ENCODE measurements around the gene PPP1R3C. TPM values are rescaled to one million over a fixed set of nuclear protein-coding genes. Genes with fewer than 3 reads are reported as not detected.
A peak's percentile ranks its signal among the peaks of the same experiment; 100 is the strongest.

Gene PPP1R3C
- total RNA-seq, 1 donor from 2014 or later = 6.4 TPM

GRCh38 chr10:91643700-91644099 lies 10.8 kb upstream of the PPP1R3C start:
- no peaks in the 10 kb centered on the region for H3K9me3 ChIP-seq (ENCODE audit: low read depth)
- H3K27me3 ChIP-seq = no peaks in the 10 kb centered on the region
- no peaks in the 10 kb centered on the region for H3K4me1 ChIP-seq
- no peak overlapping the region for H3K9ac ChIP-seq
- no peaks in the 10 kb centered on the region for H3K36me3 ChIP-seq
- no peaks in the 10 kb centered on the region for H3K27me3 Mint-ChIP-seq (ENCODE audit: insufficient read depth, low read depth)
- no peak overlapping the region for H3K4me3 ChIP-seq
- TF ChIP-seq EZH2 (IDR thresholded peaks at IDR 0.05) (no peak), EZH2phosphoT487 (IDR thresholded peaks at IDR 0.05) (no peak), CTCF (IDR thresholded peaks at IDR 0.05) (peak; percentile 52)
- no peaks in the 10 kb centered on the region for H3K36me3 Mint-ChIP-seq
- peak overlapping the region; percentile 12 for H2AFZ ChIP-seq (replicated peaks)
- no peaks in the 10 kb centered on the region for H3K79me2 ChIP-seq (ENCODE audit: low read depth)
- no peak overlapping the region for H3K4me3 Mint-ChIP-seq
- H3K9me3 Mint-ChIP-seq = peaks cover 4% of the 10 kb centered on the region
- no peak overlapping the region for H3K27ac Mint-ChIP-seq
- H3F3A ChIP-seq (ENCODE audit: low read depth) = no peaks in the 10 kb centered on the region
- DNase-seq (ENCODE audit: low spot score) = peak; percentile 29
- H3K4me1 Mint-ChIP-seq = no peaks in the 10 kb centered on the region
- no peak overlapping the region for H3K4me2 ChIP-seq
- H3K27ac ChIP-seq = no peak overlapping the region
- H4K20me1 ChIP-seq (ENCODE audit: low read depth) = no peaks in the 10 kb centered on the region

GRCh38 chr10:91642831-91643692 lies 10.2 kb upstream of the PPP1R3C start:
- no peaks in the 10 kb centered on the region for H3K79me2 ChIP-seq (ENCODE audit: low read depth)
- H3K27ac ChIP-seq = no peak overlapping the region
- DNase-seq (ENCODE audit: low spot score) = no peak
- H3K4me2 ChIP-seq = no peak overlapping the region
- no peaks in the 10 kb centered on the region for H3K27me3 Mint-ChIP-seq (ENCODE audit: insufficient read depth, low read depth)
- no peaks in the 10 kb centered on the region for H3K4me1 ChIP-seq
- H3K27me3 ChIP-seq = no peaks in the 10 kb centered on the region
- no peaks in the 10 kb centered on the region for H4K20me1 ChIP-seq (ENCODE audit: low read depth)
- no peak overlapping the region for H3K4me3 Mint-ChIP-seq
- TF ChIP-seq CTCF (IDR thresholded peaks at IDR 0.05) (no peak), EZH2 (IDR thresholded peaks at IDR 0.05) (no peak), EZH2phosphoT487 (IDR thresholded peaks at IDR 0.05) (no peak)
- peak overlapping the region; percentile 12 for H2AFZ ChIP-seq (replicated peaks)
- peaks cover 4% of the 10 kb centered on the region for H3K9me3 Mint-ChIP-seq
- no peak overlapping the region for H3K9ac ChIP-seq
- no peaks in the 10 kb centered on the region for H3K36me3 ChIP-seq
- no peaks in the 10 kb centered on the region for H3K9me3 ChIP-seq (ENCODE audit: low read depth)
- no peaks in the 10 kb centered on the region for H3F3A ChIP-seq (ENCODE audit: low read depth)
- H3K27ac Mint-ChIP-seq = no peak overlapping the region
- no peaks in the 10 kb centered on the region for H3K4me1 Mint-ChIP-seq
- H3K4me3 ChIP-seq = no peak overlapping the region
- no peaks in the 10 kb centered on the region for H3K36me3 Mint-ChIP-seq

- Histone ChIP-seq H4K20me1 (ENCODE audit: low read depth) (no peaks in the 10 kb centered on the region), H3K9me3 (ENCODE audit: low read depth) (no peaks in the 10 kb centered on the region), H3K9ac (no peak overlapping the region), H3K4me2 (no peak overlapping the region), H3K27me3 (peaks cover 30% of the 10 kb centered on the region), H3K36me3 (no peaks in the 10 kb centered on the region), H3K27ac (no peak overlapping the region), H3K4me1 (no peaks in the 10 kb centered on the region), H3K79me2 (ENCODE audit: low read depth) (no peaks in the 10 kb centered on the region), H3K4me3 (no peak overlapping the region), H2AFZ (replicated peaks) (no peak overlapping the region), H3F3A (ENCODE audit: low read depth) (peaks cover 10% of the 10 kb centered on the region)
- TF ChIP-seq CTCF (IDR thresholded peaks at IDR 0.05) (no peak), EZH2 (IDR thresholded peaks at IDR 0.05) (no peak), EZH2phosphoT487 (IDR thresholded peaks at IDR 0.05) (no peak)
- Mint-ChIP-seq H3K27me3 (ENCODE audit: insufficient read depth, low read depth) (no peaks in the 10 kb centered on the region), H3K9me3 (no peaks in the 10 kb centered on the region), H3K4me1 (peaks cover 13% of the 10 kb centered on the region), H3K4me3 (no peak overlapping the region), H3K36me3 (no peaks in the 10 kb centered on the region), H3K27ac (no peak overlapping the region)
- no peak for DNase-seq (ENCODE audit: low spot score)
These were observed 4.0 kb upstream of the PPP1R3C start for GRCh38 chr10:91636892-91637291.
